ENCODE results near the gene HK1.
"Not testable (repeated sequence)": the region's sequence is repeated elsewhere in the genome, so short reads cannot be mapped to it uniquely, and the experiment has no call there.

The HK1 gene

GRCh38 chr10:69446650-69447151 lies 168.4 kb downstream of the HK1 start:
- no peak for DNase-seq

GRCh38 chr10:69449841-69450240 lies 171.5 kb downstream of the HK1 start:
- DNase-seq = peak in 40 of 56 donors; percentile 11 to 81 (median 53)

- not testable (repeated sequence) for DNase-seq
Measured at GRCh38 chr10:69450395-69450794, 172.1 kb downstream of the HK1 start.

- peak in 55 of 56 donors; percentile 55 to 98 (median 91) for DNase-seq
Measured at GRCh38 chr10:69451209-69451783, 173.0 kb downstream of the HK1 start, which contains the start of gene TSPAN15. TSPAN15 (plus strand) TSS chr10:69451465; CDS start chr10:69451595, 130 bp downstream.

Measured in nucleus accumbens (tissue), 56 donors.